Keratinocyte (primary cell): ENCODE measurements around the gene BEND3.

Experiments used
- CTCF ChIP-seq, 3 experiments: IDR thresholded peaks in 1 of 3; conservative IDR thresholded peaks in 1 of 3; optimal IDR thresholded peaks in 1 of 3; 2 replicates in 2 of 3; 3 replicates in 1 of 3; pipeline versions ENCODE3 to v1.5.1; 2011; ENCODE audit warnings: low read length in 3 of 3, mild to moderate bottlenecking in 3 of 3, moderate library complexity in 2 of 3, control low read depth in 1 of 3, inconsistent platforms in 1 of 3; ENCODE audit not compliant: insufficient read depth in 2 of 3; ENCODE audit errors: extremely low read depth in 1 of 3
- EZH2 ChIP-seq: IDR thresholded peaks from one replicate; pipeline ENCODE4 v1.6.1; 2012; ENCODE audit warnings: inconsistent platforms, mild to moderate bottlenecking, low read length, moderate library complexity

GRCh38 chr6:107124934-107125348 is 9.6 kb upstream of the BEND3 start:
- TF ChIP-seq CTCF (optimal IDR thresholded peaks at IDR 0.05 in 1 of 3, IDR thresholded peaks at IDR 0.05 in 1 of 3, conservative IDR thresholded peaks at IDR 0.05 in 1 of 3; ENCODE audit: extremely low read depth in 1 of 3, insufficient read depth in 2 of 3, low read length in 3 of 3), result no peak
- TF ChIP-seq EZH2, result no peak
